T47D (cell line): ENCODE data around the gene HS6ST2.

Source experiments
- DNase-seq, 2 experiments: peaks; one replicate each; pipeline versions ENCODE4 v3.0.0 to v3.0.0-alpha.2; 2011 to 2012; ENCODE audit warnings: low read depth in 1 of 2, low spot score in 1 of 2
- JUND ChIP-seq: IDR thresholded peaks from 2 replicates; pipeline ENCODE4 v1.6.1; 2012; ENCODE audit warnings: low read depth
- in situ Hi-C: cut with HindIII; loops from 2 replicates; pipeline ENCODE4 v1.10.0; 2016; ENCODE audit warnings: low sequenced_read_pairs, low pct_unique_long_range_greater_than_20kb

HS6ST2 gene

GRCh38 chrX:132737743-132738142 is 220.7 kb downstream of the HS6ST2 start:
- peak in 1 of 2 experiments; percentile 18 for DNase-seq
- in situ Hi-C loops, result no loop called here
- TF ChIP-seq JUND, result no peak

- TF ChIP-seq JUND, result no peak
- in situ Hi-C loops, result no loop called here
- DNase-seq, result no peak
Measured at GRCh38 chrX:132732236-132732635, 226.2 kb downstream of the HS6ST2 start.

- in situ Hi-C loops, result no loop called here
- TF ChIP-seq JUND, result no peak
- no peak for DNase-seq
Measured at GRCh38 chrX:132730726-132731125, 227.7 kb downstream of the HS6ST2 start.

- in situ Hi-C loops, result no loop called here
- TF ChIP-seq JUND, result no peak
- DNase-seq, result no peak
Measured at GRCh38 chrX:132730266-132730665, 228.2 kb downstream of the HS6ST2 start.

GRCh38 chrX:132728296-132728695 is 230.1 kb downstream of the HS6ST2 start:
- in situ Hi-C loops, result no loop called here
- no peak for TF ChIP-seq JUND
- DNase-seq, result no peak

- TF ChIP-seq JUND, result no peak
- in situ Hi-C loops, result no loop called here
- no peak for DNase-seq
Measured at GRCh38 chrX:132718431-132718958, 239.9 kb downstream of the HS6ST2 start.

GRCh38 chrX:132716006-132716405 is 242.4 kb downstream of the HS6ST2 start:
- no peak for TF ChIP-seq JUND
- in situ Hi-C loops, result no loop called here
- no peak for DNase-seq

GRCh38 chrX:132714913-132715312 is 243.5 kb downstream of the HS6ST2 start:
- in situ Hi-C loops, result no loop called here
- no peak for TF ChIP-seq JUND
- no peak for DNase-seq

GRCh38 chrX:132712350-132712749 is 246.1 kb downstream of the HS6ST2 start:
- no peak for TF ChIP-seq JUND
- in situ Hi-C loops, result no loop called here
- DNase-seq, result no peak

GRCh38 chrX:132710656-132711155 is 247.7 kb downstream of the HS6ST2 start:
- TF ChIP-seq JUND, result no peak
- DNase-seq, result no peak
- in situ Hi-C loops, result no loop called here

- no peak for DNase-seq
- no peak for TF ChIP-seq JUND
- in situ Hi-C loops, result no loop called here
Measured at GRCh38 chrX:132708529-132708928, 249.9 kb downstream of the HS6ST2 start.

- DNase-seq, result no peak
- no peak for TF ChIP-seq JUND
- in situ Hi-C loops, result no loop called here
Measured at GRCh38 chrX:132704769-132705168, 253.7 kb downstream of the HS6ST2 start.

- in situ Hi-C loops, result no loop called here
- no peak for TF ChIP-seq JUND
- DNase-seq, result no peak
Measured at GRCh38 chrX:132694382-132694781, 264.0 kb downstream of the HS6ST2 start.

GRCh38 chrX:132692526-132692925 is 265.9 kb downstream of the HS6ST2 start:
- in situ Hi-C loops, result no loop called here
- no peak for TF ChIP-seq JUND
- no peak for DNase-seq

GRCh38 chrX:132692066-132692465 is 266.4 kb downstream of the HS6ST2 start:
- in situ Hi-C loops, result no loop called here
- TF ChIP-seq JUND, result no peak
- no peak for DNase-seq
